ENCODE measurements around the gene ADH7. TPM values are rescaled to one million over a fixed set of nuclear protein-coding genes. Genes with fewer than 3 reads are reported as not detected.

The ADH7 gene
- total RNA-seq, 1 experiment from 2014 or later, result not detected

DNA sequence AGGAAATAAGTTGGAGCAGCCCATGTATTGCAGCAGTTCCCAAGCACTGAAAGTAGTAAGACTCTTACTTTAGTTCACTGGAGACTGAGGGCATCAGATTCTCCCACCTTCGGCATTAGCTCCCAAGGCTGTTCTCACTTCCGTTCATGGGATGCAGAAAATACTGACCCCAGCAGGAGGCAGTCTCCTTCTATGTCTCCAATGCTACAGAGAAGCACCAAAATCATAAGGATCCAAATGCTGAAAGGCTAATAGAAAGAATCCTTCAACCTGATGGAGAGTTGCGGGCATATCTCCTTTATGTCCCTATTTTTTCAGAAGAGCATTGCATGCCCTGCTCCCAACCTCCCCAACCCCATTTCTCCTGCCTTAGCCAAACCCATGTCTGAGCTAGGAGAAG lies 32.4 kb downstream of the ADH7 start:
- no peak overlapping the region for H3K4me2 ChIP-seq (ENCODE audit: low read length)
- no peak overlapping the region for H3K27ac ChIP-seq (ENCODE audit: low read depth, low read length)
- DNase-seq (ENCODE audit: low read depth, low spot score), result no peak
- H3K79me2 ChIP-seq (ENCODE audit: insufficient read depth, low read length), result no peaks in the 10 kb centered on the region
- peaks cover 0 to 9% of the 10 kb centered on the region in 2 experiments; a peak in 1 of 4 replicates for H3K4me1 ChIP-seq (ENCODE audit: control insufficient read depth in 1 of 2, insufficient read depth in 2 of 2, low read length in 2 of 2)
- ChIA-PET CTCF (interaction anchor here (0.9 to 2.2 kb wide), 3 partner anchors 56 to 407 kb away, joined by 3 to 5 read pairs (median 4); partner anchors contain the start of gene METAP1), RAD21 (ENCODE audit: low non-redundant PET in 1 of 2, low total read pairs in 2 of 2, uncharacterized antibody in 2 of 2, unreplicated experiment in 2 of 2) (no interaction called here), POLR2A (no interaction called here)
- intact Hi-C loops (cut with micrococcal nuclease), result no loop called here
- H3K27me3 ChIP-seq (ENCODE audit: insufficient read depth, low read length), result no peaks in the 10 kb centered on the region
- ATAC-seq, result no peak
- no TSS peak for BruUV-seq (replicated peaks)
- TF ChIP-seq CEBPB (IDR thresholded peaks at IDR 0.05; ENCODE audit: low read depth) (no peak), RAD21 (IDR thresholded peaks at IDR 0.05; ENCODE audit: low read depth) (peak; percentile 22; the same call in 1 of the 2 replicates), CTCF (IDR thresholded peaks at IDR 0.05 in 2 of 3, conservative IDR thresholded peaks at IDR 0.05 in 1 of 3; ENCODE audit: borderline replicate concordance in 1 of 3, insufficient read depth in 1 of 3, low read depth in 2 of 3, low read length in 2 of 3) (peak in 2 of 3 experiments; percentile 32 to 35; a peak in 4 of 6 replicates), POLR2AphosphoS5 (IDR thresholded peaks at IDR 0.05; ENCODE audit: low read depth, low read length) (no peak), ATF3 (IDR thresholded peaks at IDR 0.05) (no peak)
- TF ChIP-seq, protein P1, sequence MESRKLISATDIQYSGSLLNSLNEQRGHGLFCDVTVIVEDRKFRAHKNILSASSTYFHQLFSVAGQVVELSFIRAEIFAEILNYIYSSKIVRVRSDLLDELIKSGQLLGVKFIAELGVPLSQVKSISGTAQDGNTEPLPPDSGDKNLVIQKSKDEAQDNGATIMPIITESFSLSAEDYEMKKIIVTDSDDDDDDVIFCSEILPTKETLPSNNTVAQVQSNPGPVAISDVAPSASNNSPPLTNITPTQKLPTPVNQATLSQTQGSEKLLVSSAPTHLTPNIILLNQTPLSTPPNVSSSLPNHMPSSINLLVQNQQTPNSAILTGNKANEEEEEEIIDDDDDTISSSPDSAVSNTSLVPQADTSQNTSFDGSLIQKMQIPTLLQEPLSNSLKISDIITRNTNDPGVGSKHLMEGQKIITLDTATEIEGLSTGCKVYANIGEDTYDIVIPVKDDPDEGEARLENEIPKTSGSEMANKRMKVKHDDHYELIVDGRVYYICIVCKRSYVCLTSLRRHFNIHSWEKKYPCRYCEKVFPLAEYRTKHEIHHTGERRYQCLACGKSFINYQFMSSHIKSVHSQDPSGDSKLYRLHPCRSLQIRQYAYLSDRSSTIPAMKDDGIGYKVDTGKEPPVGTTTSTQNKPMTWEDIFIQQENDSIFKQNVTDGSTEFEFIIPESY (IDR thresholded peaks at IDR 0.05; ENCODE audit: extremely low read depth, insufficient replicate concordance, low read length), result no peak
- H2AFZ ChIP-seq (ENCODE audit: low read depth, low read length, poor library complexity, severe bottlenecking), result no peak overlapping the region
- H3K4me3 ChIP-seq (replicated peaks in 1 of 2; ENCODE audit: low read depth in 1 of 2, low read length in 2 of 2), result no peak overlapping the region
- H3K9me3 ChIP-seq (ENCODE audit: control insufficient read depth in 1 of 2, insufficient read depth in 1 of 2, low read depth in 1 of 2, low read length in 2 of 2), result no peaks in the 10 kb centered on the region
- no peaks in the 10 kb centered on the region for H3K9me2 ChIP-seq (ENCODE audit: insufficient read depth)
- no peaks in the 10 kb centered on the region for H3K36me3 ChIP-seq (ENCODE audit: control insufficient read depth in 1 of 2, insufficient read depth in 2 of 2, low read length in 2 of 2)
- no peaks in the 10 kb centered on the region for H4K20me1 ChIP-seq (ENCODE audit: insufficient read depth)
- H3K9ac ChIP-seq (ENCODE audit: low read length), result no peak overlapping the region

Measured in HCT116 (cell line).